ENCODE results near the gene ARHGEF28.

GRCh38 chr5:73887688-73888087 is 261.7 kb downstream of the ARHGEF28 start:
- TF ChIP-seq POLR2AphosphoS5 (IDR thresholded peaks at IDR 0.05; ENCODE audit: low read depth, low read length) (no peak), CTCF (CRISPR knock-in tag; IDR thresholded peaks at IDR 0.05) (no peak), JUN (CRISPR knock-in tag; IDR thresholded peaks at IDR 0.05) (no peak), FOXJ3 (CRISPR knock-in tag; IDR thresholded peaks at IDR 0.05; ENCODE audit: borderline replicate concordance) (no peak)
